DMS79 treated with DMSO at 0.1 percent for 48 hours (cell line): Measurements from ENCODE around the gene CACNA2D1.

ENCODE experiments used
- DNase-seq: peaks from one replicate; lab custom pipeline; 2025; lab: John Stamatoyannopoulos, UW

The CACNA2D1 gene

DNA sequence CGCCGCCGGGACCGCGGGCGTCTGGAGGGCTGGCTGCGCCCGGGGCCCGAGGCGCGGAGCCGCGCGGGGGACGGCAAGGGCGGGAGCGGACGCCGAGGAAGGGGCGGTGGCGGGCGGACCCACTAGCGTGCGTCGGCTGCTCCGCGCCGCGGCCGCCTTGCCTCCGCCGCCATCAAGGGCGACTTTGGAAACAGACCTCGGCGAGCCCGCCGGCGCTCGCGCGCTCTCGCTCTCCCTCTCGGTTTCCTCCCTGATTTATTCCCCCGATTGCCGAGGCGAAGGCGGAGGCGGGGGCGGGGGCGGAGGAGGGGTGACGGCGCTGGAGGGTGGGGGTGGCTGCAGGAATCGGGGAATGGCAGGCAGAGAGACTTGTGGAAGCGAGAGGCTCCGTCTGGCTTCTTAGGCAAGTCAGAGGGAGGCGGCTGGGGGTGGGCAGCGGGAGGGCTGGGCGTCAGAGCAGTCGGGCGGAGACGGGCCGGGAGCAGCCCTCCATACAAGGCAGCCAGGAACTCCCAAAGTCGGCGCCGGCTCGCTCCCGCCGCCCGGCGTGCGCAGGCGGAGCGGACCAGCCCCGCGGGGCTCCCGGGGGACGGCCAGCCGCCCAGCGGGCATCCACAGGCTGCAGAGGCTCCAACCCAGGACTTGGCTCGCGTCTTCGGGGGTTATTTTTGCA is at the start of gene CACNA2D1:
TSS of gene CACNA2D1 (minus strand) at position 231 of the 673 bp plus-strand sequence.
- DNase-seq, result peak; percentile 71

DNA sequence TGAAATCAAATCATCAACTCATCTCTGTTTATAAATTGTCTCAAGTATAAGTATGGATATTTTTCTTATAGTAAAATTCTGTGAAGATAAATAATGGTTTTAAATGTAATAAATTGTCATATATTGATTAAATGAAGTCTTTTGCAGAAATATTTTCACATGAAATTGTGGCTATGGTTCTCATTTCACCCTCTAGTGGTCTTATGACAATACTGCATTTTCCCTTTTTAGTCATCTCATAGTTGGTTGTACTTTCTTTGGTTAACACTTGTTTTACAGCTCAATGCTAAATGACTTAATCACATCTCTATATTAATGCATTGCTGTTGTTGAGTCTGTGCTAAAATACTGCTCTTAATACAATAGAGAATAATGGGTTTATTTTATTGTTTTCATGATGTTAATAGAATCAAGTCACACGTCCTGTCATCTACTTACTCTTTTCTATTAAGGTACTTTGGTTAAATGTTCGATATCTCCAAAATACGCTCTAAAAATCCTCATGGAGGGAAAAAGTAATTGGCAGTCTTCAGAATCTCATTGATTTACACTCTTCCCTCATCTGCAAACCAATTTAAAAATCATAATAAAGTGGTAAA is 38.0 kb upstream of the CACNA2D1 start:
- DNase-seq, result no peak

DNA sequence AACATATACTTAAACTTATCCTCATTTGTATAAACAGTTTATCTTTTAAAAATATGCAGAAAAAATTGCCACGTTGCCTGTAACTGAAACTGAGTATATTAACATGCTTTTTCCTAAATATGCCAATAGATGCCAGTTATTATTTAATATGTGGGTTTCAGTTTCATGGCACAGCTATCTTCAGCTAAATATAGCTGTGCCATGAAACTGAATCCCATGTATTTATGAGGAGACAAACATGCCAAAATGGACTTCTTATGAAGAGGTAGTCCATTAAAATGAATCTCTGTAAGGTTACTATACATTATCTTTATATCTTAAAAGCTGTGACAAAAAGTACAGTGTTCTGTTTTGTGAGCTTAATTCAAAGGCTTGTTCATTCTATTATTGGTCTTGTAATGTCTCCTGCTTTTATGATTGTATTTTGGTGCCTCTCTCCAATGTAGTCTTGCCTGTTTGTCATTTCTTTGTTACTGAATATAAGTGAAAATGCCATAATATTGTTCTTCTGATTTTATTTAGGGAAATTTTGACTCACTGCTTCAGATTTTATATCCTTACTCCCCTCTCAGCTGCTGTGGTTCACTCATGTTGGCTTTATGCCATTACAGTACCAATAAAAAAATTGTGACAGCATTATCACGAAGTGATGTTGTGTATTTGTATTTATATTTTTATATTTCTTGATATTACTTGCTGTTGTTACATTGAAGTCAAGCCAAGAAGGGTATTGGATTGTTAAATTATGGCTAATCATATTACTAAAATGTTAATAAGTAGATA is 34.3 kb upstream of the CACNA2D1 start:
- peak; percentile 66 for DNase-seq

DNA sequence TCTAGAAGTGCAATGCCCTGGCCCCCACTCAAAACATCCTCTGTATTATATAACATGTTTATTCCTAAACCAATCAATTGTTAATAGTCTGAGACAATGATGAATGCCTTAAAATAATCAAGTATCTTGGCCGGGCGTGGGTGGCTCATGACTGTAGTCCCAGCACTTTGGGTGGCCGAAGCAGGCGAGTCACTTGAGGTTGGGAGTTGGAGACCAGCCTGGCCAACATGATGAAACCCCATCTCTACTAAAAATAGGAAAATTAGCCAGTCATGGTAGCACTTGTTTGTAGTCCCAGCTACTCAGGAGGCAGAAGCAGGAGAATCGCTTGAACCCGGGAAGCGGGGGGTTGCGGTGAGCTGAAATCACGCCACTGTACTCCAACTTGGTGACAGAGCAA is 29.4 kb upstream of the CACNA2D1 start:
- DNase-seq, result no peak

DNA sequence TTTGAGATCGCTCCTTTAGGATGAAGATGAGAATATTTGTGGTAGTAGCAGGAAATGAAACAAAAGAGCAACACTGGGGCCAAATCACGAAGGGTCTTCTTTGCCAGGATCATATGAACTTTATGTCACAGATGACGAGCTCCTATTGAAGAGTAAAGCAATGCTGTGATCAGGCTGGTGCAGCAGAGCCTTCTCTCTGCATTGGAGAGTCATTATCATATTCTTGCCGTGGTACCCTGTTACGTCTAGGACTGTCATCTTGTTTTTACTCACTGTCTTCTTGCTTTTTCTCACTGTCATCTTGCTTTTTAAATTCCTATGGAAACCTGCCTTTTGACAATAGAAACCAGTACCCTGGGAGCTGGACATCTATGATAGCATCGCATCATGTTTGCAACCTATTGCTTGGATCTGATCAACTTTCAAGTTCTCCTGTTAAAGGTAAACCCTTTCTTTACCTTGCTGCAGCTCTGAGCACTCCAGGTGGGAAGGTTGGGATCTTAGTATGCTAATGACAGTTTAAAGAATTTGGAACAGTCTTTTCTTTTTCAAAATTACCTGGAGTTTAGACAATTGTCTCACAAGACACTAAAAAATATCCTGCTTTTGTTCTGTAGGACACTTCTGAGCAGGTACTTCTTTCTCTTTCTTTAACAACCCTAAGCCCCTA is 27.9 kb upstream of the CACNA2D1 start:
- DNase-seq, result no peak

DNA sequence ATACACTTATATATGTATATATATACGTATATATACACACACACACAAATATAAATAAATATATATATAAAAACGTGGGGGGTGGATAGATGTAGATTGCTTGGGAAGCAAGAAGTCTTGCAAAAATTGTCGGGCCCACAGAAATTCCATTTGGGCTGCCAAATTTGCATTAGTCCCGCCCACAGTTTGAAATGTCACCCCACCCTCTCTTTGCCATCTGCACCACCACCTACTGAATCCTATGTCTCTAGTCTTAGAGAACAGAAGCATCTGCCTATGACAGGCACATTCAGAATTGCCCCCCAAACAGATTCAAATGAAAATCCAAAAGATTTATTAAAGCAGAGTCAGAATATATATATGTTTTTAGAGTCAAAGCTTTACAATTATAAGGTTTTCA is 25.6 kb upstream of the CACNA2D1 start:
- DNase-seq, result no peak

DNA sequence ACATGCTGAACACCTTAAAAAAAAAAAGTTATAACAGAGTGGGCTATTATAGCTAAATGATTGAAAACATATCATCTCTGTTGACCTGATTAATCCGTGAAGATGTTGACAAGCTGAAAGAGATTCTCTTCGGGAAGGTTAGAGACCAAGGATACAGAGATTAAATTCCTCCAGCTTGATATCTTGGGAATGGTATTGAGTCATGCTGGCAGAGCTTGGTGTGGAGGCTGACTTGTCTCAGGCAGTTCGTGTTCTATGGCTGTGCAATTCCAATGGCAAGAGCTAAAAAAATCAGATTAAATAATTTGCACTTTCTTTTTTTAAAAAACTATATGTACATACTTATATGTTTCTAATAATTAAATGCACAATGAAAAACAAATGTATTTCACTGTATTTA is 24.9 kb upstream of the CACNA2D1 start:
- DNase-seq, result no peak

DNA sequence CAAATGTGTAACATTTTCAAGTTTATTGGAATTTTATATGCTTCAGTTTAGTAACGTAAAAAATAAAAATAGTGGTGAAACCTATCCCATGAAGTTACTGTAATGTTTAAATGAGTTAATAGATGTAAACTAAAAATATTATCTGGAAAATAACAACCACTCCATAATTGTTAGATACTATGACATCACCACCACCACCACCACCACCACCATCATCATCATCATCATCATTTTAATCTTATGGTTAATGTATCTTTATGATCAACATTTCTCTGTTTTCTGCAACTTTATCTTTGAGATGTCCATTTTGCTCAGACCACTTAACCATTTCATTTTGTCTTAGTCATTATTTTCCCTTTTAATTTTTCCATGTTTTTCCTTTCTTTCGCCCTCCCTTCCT is 23.4 kb upstream of the CACNA2D1 start:
- no peak for DNase-seq

DNA sequence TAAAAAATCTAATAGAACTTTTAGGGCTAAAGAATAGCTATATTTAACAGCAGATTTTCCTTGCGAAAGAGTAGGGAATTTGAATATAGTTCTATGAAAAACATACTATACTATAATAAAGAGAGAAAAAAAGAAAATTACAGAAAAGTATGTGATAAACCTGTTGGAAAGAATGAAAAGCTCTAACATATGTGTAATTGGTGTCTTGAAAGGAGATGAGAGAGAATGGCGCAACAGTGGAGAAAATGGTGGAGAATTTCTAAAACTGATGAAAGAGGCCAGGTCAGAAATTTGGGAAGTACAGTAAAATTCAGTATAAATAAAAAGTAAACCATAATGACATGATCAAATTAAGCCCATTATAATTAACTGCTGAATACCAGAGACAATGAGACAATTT is 20.8 kb upstream of the CACNA2D1 start:
- DNase-seq, result no peak

DNA sequence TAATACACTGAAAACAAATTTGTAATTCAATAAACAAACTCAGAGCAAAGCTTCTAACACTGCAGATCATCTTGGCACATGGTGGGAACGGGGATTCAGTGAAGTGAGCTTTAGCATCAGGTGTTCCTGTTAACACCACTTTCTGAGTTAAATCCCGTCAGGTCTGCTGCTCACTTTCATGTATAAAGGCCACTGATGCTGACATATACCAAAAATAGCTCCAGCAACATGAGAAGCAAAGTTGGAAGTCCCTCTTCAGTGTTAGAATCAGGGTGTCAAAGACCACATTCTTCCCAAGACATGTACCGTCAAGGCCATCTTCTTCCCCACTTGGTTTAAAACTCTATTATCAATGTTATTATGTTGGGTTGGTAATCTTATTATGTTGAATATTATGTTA is 11.7 kb upstream of the CACNA2D1 start:
- DNase-seq, result no peak

DNA sequence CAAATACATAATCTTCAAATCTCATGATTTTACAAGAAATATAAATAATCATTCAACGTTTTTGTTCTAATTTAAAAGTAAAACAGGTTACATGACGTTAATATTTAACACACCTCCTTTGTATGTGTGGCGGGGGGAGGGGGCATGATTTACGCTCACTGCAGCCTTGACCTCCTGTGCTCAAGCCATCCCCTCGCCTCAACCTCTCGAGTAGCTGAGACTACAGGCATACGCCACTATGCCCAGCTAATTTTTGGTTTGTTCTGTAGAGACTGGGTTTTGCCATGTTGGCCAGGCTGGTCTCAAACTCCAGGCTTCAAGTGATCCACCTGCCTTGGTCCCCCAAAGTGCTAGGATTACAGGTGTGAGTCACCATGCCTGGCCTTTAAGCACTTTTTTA is 7.2 kb upstream of the CACNA2D1 start:
- DNase-seq, result no peak

DNA sequence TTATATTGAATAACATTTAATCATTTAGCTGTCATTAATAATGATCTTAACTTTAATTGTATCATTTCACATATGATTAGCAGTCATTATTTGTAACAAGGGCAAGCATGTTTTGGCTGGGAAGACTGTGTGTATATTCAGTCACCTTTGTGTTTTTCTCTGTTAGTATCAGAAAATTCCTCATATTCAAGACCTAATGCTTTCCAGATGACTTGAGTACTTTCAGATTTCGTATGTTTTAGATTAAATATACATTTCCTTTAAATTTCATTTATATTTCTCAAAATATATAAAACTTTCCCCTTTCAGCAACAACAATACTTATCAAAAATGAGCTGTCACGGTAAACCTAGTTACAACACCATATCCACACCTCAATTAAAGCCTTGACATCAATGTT is 6.3 kb upstream of the CACNA2D1 start:
- DNase-seq, result no peak

DNA sequence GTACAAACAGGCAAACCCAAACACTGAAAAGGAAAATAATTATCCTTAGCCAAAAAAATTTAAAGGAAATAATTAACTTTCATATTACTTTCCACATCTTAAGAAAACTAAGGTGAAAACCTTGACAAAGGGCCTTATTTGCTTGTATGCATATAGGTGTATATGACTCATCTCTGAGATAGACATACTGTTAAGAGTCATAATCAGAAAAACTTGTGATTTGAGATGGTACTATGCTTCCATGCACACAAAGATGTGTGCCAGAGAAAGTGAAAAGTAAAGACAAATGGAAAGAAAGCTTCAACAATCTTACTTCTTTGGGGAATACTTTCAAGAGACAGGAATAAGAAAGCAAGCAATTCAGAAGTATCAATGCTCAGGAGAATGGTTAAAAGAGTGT is 3.3 kb upstream of the CACNA2D1 start:
- DNase-seq, result peak; percentile 50

DNA sequence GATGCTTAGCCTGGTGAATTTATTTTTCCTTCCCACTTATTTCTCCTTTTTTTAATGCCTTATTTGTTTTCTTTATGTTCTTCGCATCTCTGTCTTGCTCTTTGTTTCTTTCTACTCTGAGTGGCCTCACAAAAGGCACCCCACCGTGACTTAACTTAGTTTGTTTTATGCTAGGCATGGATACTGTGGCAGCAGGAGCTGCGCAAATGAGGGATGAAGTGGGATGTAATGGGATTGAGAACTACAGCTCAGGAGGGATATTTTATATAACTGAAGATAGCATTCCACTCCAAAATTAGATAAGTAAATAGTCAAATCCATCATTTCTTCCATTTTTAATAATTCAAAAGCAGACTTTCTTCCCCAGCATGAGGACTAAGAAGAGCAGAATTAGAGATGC is 1.7 kb upstream of the CACNA2D1 start:
- peak; percentile 79 for DNase-seq

DNA sequence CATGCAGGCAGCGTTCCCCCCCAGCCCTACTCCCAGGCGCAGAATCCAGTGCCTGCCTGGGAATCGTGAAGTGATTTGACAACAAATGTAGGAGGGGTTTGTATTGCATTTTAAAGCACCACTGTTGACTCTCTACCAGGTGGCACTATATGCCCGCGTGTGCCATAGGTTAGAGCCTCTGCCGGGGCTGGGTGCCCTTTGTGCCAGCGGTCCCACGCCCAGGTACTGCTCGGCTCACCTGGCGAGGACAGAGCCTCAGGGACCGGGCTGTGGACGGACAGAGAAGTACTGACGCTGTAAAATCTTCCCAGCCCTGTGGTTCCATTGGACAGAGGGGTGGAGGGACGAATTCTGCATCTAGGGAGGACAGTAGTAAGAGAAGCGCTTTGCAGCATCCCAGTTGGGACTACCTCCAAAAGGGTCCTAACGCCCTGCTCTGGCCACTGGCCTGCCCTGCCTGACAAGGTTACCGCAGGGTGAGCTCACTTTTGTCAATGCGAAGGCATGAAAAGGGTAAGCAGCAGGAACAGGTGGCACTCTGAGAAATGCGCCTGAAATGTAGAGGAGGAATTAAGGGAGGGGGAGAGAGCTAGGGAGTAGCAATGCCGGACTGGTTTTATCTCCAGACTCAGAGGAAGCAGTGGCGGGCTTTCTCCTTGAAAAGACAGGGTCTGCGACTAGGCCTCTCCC is 788 bp upstream of the CACNA2D1 start:
- peak; percentile 89 for DNase-seq

DNA sequence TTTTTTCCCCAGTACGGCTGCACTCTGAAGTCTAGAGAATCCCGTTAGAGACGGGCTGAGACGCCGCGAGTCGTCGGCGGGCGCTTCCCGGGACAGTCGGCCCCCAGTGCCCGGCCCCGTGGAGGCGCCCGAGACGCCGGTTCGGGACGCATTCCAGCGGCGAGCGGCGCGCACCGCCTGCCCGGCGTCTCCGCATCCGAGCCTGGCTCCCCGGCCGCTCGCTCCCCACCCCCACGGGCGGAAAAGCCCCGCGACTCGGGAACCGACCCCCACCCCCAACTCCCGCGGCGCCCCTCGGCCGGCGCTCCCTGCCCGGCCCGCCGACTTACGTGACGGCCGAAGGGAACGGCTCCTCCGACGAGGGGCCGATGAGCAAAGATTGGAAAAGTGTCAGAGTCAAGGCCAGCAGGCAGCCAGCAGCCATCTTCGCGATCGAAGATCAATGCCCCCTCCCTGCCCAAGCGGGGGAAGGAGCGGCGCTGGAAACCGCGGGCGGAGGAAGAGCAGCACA is 486 bp downstream of the CACNA2D1 start:
- no peak for DNase-seq

DNA sequence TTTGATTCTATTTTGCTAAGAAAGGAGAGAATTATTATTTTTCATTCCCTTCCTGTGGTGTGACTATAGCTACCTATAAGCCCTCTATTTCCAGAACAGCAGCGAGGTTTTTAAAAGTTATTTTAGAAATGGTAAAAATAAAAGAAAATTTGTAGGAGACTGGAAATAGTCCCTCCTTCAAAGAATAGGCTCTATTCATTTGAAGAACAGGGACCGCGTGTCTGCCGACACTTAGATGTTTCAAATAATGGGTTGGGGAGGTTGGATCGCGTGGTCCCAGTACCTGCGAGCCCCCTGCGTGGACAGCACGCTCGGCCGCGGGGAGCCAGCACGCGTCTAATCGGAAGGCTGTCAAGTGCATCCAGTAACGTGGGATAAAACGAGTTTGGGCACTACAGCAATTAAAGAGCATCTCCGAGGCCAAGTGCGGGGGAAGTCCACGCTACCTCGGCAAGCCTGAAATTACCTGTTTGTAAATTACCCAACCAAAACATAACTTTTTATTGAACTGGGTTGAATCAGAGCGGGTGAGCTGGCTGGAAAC is 1.0 kb downstream of the CACNA2D1 start:
- peak; percentile 65 for DNase-seq

DNA sequence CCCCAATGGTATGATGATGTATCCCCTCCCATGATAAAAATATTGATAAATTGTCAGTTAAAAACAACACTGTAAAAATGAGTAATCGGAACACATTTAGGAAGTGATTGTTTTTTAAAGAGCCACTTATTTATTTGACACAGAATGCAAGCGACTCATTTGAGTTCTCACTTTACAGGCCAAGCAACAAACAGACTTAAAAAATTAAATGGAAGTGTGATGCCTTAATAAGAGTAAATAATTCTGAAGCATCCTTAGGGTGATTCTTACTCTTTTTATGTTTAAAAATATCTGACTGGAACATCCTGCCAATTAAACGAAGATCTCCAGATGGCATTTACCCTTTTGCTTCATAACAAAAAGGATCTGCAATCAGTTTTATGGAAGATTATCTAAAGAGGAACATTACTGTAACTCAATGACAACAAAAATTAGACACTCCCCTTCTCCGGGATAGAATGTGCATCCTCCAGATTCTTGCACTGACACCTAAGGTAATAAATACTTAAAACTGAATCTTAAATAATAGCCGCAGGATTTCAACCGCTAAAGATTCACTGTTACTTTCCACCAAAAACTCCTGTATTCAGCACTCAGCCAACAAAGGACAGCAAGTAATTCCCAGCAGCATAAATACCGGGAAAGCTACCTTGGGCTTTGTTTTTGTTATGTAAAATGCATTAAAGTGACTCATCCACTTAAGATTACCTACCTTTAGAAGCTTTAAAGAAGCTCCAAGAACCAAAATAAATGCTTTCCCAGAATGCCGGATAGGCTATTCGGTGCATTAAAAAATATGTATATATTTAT is 1.7 kb downstream of the CACNA2D1 start:
- peak; percentile 79 for DNase-seq

DNA sequence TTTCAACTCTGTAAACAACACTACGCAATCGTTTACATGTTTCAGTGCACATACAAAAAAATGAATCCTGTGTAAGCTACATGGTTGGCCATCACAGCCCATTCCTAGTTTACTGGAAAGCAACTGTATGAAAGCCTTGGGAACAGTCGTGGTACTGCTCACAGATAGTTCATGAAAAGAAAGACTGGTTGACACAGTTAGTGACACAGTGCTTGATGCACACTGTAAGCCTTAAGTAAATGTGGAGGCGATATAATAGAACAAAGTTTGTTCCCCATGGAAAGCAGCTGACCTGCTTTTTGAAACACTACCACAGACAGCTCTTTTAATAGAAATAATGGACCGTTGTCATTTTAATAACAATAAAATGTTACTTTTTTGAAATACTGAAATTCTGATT is 5.1 kb downstream of the CACNA2D1 start:
- DNase-seq, result peak; percentile 50

DNA sequence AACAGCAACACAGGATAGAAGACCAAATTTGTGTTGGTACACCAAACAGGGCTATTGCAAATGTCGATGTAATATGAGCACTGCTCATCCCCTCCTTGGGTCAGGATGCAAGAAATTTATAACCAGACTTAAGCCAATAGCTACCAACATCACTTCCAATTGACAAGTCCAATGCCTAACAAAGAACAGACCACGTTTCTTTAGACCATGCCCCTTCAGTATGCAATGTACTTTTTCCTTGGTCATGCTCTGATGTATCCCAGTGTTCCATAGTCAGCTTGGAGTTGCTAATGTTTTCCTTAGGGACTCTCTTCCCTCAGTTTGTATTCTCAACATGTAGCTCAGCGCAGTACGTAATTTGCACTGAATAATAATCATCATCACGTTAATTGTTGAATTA is 7.8 kb downstream of the CACNA2D1 start:
- no peak for DNase-seq
